DMS53 treated with DMSO at 0.1 percent for 48 hours (cell line): ENCODE measurements around the gene SMARCA2.

Experiments
- DNase-seq: peaks from one replicate; lab custom pipeline; 2025; ENCODE audit not compliant: unreplicated experiment; lab: John Stamatoyannopoulos, UW

The SMARCA2 gene

GRCh38 chr9:2199999-2200796 is 185.1 kb downstream of the SMARCA2 start:
- no peak for DNase-seq

DNA sequence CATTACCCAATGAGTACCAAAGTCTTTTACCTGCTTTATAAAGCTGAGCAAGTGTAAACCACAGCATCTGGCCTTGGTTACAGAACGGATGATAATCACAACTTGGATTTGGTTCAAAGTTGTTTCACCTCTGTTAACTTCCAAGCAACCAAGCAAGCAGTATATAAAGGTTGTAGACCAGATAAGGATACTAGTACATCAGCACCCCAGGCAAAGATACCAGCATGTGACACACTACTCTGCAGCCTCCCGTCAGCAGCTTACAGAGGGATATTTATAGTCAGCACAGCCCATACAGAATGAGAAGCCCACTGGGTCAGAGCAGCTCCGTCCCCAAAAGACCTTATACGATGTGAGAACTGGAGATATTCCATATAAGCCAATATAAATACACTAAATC is 193.3 kb downstream of the SMARCA2 start:
- DNase-seq, result no peak

GRCh38 chr9:2208991-2209390 is 193.8 kb downstream of the SMARCA2 start:
- DNase-seq, result no peak

DNA sequence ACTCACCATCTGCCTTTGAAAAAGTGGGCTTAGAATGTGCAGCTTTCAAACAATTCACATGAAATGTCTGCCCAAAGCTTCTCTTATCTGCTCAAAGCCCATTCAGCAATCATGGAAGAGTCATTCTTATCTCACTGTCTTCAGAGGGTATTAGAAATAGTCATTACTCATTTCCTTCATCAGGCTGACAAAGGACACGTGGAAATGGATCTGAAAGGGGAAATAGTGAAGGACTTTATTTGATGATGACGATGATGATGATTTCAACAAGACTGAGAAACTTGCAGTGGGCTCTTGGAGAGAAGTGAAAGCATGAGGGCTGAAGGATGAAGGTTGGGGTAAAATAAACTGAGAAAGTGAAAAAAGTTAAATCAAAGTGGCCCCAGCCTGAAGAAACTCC is 194.3 kb downstream of the SMARCA2 start:
- DNase-seq, result no peak

DNA sequence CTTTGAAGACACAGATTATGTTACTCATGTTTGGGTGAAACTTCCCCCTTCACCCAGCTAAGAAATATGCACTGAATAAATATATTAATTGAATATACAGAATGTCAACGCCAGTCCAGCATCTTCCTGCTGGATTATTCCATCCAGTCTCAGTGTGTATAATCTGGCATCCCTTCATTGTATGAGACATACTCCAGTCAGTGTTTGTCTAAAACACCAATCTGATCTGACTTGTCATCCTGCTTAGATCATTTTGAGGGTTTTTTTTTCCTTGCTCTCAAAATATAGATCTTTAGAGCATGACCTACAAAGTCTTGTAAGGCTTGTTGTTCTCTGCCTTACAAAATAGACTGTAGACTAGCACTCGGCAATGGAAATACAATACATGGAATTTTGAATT is 195.1 kb downstream of the SMARCA2 start:
- DNase-seq, result no peak

DNA sequence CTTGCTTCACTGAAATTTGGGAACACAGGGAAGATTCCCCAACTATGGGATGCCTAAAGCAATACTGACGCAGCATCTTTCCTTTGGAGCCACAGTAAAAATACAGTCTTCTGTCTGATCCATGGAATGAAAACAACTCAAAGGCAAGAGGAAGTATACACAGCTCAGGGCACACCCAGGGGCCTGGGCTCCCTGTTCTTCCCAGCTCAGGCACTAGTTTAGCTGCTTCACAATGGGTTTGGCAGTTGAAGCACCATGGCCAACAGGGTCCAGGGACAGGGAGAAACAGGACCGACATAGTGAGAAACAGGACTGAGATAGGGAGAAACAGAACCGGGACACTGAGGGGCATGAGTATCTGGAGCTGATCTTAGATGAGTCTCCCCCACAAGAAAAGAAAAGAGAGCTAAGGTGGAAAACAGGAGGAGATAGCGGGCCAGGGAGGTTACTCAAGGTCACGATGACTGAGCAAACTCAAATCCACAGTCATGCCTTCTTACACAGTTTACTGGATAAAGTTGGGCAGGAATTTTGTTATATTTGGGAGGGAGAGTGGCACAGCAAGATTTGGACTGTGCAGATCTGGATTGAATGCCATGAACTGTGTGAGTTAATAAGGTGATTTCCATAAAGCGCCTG is 198.8 kb downstream of the SMARCA2 start:
- DNase-seq, result no peak

DNA sequence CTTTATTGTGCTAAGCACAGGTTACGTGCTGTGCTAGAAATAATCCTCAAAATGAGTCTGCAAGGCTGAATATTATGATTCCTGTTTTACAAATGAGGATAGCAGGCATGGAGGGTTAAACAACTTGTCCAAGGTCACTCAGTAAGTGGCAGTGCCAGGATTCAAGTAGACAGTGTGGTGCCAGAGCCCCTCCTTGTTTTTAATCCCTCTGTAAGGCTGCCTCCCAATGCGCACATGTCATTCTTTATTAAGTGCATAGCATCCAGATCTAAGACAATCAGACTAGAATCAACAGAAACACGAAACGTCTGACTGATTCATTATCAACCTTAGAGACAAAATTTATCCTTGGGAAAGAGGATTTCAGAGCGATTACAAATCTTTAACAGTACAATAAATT is 199.6 kb downstream of the SMARCA2 start:
- no peak for DNase-seq

GRCh38 chr9:2215921-2216441 is 200.8 kb downstream of the SMARCA2 start:
- no peak for DNase-seq

DNA sequence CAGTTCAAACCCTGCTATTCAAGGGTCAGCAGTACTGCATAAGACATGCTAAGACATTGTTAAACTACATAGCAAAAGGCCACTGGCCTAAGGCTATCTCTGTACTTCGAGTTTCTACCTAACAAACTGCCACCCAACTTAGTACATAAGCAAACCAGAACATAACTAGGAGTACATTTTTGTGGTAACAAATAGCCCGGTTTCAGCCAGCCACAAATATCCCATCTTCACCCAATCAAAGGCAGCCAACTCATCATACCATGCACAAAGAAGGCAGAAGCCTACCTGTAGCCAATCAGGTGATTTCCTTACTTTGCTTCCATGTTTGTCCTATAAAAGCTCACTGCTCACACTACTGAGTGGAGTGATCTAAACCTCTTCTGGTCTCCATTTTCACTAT is 201.4 kb downstream of the SMARCA2 start:
- no peak for DNase-seq

- no peak for DNase-seq
These were observed 202.4 kb downstream of the SMARCA2 start for GRCh38 chr9:2217540-2217939.

DNA sequence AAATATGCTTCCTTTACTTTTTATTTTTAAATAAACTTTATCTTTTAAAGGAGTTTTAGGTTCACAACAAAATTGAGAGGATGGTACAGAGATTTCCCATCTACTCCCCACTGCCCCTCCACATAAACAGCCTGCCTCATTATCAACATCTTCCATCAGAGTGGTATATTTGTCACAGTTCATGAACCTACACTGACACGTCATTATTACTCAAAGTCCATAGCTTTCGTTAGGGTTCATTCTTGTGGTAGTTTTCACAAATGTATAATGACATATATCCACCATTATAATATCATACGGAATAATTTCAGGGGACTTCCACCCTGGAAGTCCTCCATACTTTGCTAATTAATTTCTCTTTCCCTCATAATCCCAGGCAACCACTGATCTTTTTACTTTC is 204.9 kb downstream of the SMARCA2 start:
- DNase-seq, result no peak

- no peak for DNase-seq
These were observed 212.2 kb downstream of the SMARCA2 start for GRCh38 chr9:2227144-2227867.

DNA sequence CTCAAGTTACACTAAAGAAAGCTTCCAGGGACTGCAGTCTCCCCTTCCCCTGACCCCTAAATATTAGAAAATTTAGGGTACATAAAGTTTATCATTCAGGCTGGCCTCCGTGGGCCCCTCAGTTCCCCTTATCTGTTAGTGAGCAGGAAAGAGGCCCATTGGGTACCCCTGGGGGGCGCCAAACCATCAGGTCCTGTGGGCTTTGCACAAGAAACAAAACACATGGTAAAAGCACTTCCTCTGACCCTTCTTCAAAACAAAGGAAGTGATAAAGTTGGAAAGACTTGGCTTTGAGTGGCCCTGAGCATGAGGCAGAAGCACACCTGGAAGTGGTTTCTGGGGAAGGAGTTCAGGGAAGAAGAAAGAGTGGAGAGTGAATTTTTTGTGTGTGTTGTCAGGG is 213.0 kb downstream of the SMARCA2 start:
- DNase-seq, result no peak

GRCh38 chr9:2228641-2229040 is 213.5 kb downstream of the SMARCA2 start:
- DNase-seq, result no peak

- no peak for DNase-seq
These were observed 214.1 kb downstream of the SMARCA2 start for GRCh38 chr9:2229109-2229721.

DNA sequence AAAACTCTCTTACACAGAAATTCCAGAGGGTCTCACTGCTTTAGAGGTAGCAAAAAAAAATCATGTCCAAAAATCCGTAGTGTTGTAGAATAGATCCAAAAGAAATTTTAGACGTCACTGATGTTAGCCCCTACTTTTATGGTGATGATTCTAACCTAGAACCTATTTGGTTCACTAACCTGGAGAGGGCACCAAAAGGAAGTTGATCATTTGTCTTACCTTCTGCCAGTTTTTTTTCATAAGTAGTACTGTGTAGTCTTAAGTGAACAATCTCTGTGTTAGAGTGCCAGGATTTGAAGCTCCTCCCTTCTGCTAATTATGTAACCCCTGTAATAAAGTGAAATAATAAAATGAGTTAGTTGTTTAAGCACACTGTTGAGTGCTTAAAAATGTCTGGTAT is 215.2 kb downstream of the SMARCA2 start:
- DNase-seq, result no peak

DNA sequence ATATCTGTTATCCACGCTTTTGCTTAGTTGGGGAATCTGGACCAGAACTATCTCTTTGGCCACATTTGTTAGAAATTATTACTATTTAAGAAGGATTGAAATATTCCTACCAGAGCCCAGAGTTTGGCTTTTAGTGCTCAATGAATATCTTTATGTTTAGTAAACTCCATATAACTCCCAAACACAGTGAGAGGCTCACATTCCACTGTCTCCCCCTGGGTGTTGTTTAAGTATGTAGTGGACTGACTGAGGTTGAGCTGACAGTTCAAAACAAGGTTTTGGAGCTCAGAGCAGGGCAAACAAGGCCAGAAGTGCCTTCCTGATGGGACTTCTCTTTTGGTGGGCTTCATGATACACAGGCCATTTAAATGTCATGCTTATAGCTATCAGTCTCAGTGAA is 216.0 kb downstream of the SMARCA2 start:
- DNase-seq, result no peak

DNA sequence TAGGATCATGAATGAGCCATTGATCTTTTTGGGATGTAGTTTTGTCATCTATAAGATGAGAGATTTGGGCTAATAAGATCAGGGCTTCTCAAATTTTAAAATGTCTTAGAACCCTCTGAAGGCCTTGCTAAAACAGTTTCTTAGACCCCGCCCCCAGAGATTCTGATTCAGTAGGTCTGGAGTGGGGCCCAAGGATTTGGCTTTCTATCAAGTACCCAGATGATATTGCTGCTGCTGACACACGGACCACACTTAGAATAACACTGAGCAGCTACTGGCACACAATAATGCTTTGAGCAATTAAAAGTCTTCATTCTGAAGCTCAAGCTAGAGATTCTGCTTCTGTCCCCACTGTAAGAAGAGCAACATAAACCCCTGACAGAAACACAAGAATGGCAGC is 216.7 kb downstream of the SMARCA2 start:
- DNase-seq, result no peak

DNA sequence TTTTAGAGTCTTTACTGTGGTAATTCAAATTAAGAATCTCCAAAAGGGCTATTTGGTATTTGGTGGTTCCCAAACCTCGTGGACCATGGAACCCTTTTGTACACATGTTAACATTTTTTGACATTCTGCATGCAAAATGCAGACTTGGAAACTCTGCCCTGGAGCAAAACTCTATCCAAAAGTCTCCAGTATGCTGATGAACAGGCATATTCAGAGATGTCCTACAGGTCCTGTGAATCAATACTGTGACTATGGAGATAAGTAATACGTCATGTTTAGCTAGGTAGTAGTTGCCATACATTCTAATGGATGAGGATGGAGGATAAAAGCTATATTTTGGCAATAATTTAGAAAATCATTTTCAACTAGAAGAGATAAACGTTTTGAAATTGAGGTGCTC is 218.1 kb downstream of the SMARCA2 start:
- no peak for DNase-seq

DNA sequence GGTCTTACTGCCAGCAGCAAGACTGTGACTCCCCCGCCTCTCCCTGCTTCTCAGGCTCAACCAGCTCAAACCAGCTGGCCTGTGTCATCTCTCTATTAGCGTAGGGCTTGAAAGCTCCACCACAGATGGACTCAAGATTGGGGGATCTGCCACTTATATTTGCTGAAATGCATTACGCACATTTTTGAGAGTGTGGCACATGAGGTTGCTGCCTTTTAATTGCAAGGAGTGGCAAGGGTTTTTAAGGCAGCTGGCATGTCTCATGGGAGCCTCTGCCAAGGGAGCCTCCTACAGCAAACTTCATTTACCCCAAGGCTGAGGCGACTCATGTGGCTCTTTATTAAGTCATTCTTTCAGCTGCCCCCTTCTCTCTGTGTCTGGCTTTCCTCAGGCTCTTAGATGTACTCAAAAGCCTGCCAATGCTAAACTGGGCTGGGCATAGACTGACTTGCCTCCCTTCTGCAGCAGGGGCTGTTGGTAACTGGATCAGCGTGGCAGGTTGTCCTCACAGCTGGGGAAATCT is 219.3 kb downstream of the SMARCA2 start:
- DNase-seq, result no peak

DNA sequence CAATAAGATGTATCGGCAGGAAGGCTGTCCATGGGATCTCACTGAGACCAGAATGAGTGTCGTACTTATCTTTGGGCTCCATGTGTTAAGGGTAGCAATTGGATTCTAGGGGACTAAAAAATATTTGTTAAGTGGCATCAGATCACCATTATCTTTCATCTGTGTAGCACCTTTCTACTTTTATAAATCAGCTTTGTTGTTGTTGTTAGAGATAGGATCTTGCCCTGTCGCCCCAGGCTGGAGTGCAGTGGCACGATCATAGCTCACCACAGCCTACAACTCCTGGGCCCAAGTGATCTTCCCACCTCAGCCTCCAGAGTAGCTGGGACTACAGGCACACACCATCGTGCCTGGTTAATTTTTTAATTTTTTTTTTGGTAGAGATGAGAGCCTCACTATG is 220.5 kb downstream of the SMARCA2 start:
- no peak for DNase-seq
